Trophoblast cell (in vitro differentiated cells and primary cell): Measurements from ENCODE around the gene CHEK2.

Experiments
- DNase-seq, 2 donors: peaks; one replicate each; pipeline ENCODE4 v3.0.0-alpha.2; 2016
- H2AFZ ChIP-seq: 2 replicates; pipeline ENCODE4 v1.6.1; 2013; ENCODE audit warnings: low read length, moderate library complexity, mild to moderate bottlenecking; ENCODE audit not compliant: insufficient read depth, poor library complexity
- H2AK5ac ChIP-seq: 2 replicates; pipeline ENCODE4 v1.6.1; 2013; ENCODE audit warnings: mild to moderate bottlenecking, low read length
- H2BK120ac ChIP-seq: 2 replicates; pipeline ENCODE4 v1.6.1; 2013; ENCODE audit warnings: low read length, mild to moderate bottlenecking, moderate library complexity; ENCODE audit not compliant: insufficient read depth, poor library complexity
- H2BK12ac ChIP-seq: 2 replicates; pipeline ENCODE4 v1.6.1; 2013; ENCODE audit warnings: mild to moderate bottlenecking, low read length, moderate library complexity
- H2BK5ac ChIP-seq: 2 replicates; pipeline ENCODE4 v1.6.1; 2013; ENCODE audit warnings: low read length, low read depth, moderate library complexity, mild to moderate bottlenecking; ENCODE audit not compliant: poor library complexity
- H3K14ac ChIP-seq: 2 replicates; pipeline ENCODE4 v1.6.1; 2013; ENCODE audit warnings: mild to moderate bottlenecking, low read length
- H3K18ac ChIP-seq: 2 replicates; pipeline ENCODE4 v1.6.1; 2013; ENCODE audit warnings: mild to moderate bottlenecking, low read length
- H3K23ac ChIP-seq: 2 replicates; pipeline ENCODE4 v1.6.1; 2013; ENCODE audit warnings: low read length
- H3K27ac ChIP-seq: 2 replicates; pipeline ENCODE4 v1.5.1; 2013; ENCODE audit warnings: low read depth, mild to moderate bottlenecking, inconsistent platforms, low read length, moderate library complexity
- H3K27me3 ChIP-seq: 2 replicates; pipeline ENCODE4 v1.6.1; 2013; ENCODE audit warnings: inconsistent platforms, mild to moderate bottlenecking, low read length, moderate library complexity; ENCODE audit not compliant: insufficient read depth
- H3K36me3 ChIP-seq, 2 experiments: 1 replicate in 1 of 2; 2 replicates in 1 of 2; pipeline ENCODE4 v1.6.1; 2013; ENCODE audit warnings: low read length in 2 of 2, mild to moderate bottlenecking in 2 of 2, moderate library complexity in 1 of 2; ENCODE audit not compliant: insufficient read depth in 2 of 2, control insufficient read depth in 1 of 2
- H3K4ac ChIP-seq: 2 replicates; pipeline ENCODE4 v1.6.1; 2013; ENCODE audit warnings: low read depth, mild to moderate bottlenecking, low read length, moderate library complexity
- H3K4me1 ChIP-seq, 2 experiments: 1 replicate in 1 of 2; 2 replicates in 1 of 2; pipeline ENCODE4 v1.6.1; 2013; ENCODE audit warnings: low read length in 2 of 2, mild to moderate bottlenecking in 2 of 2, moderate library complexity in 1 of 2; ENCODE audit not compliant: insufficient read depth in 2 of 2, control insufficient read depth in 1 of 2
- H3K4me2 ChIP-seq: 2 replicates; pipeline ENCODE4 v1.6.1; 2013; ENCODE audit warnings: inconsistent platforms, mild to moderate bottlenecking, low read length, moderate library complexity
- H3K4me3 ChIP-seq: 2 replicates; pipeline ENCODE4 v1.5.1; 2013; ENCODE audit warnings: mild to moderate bottlenecking, low read depth, low read length, inconsistent platforms
- H3K79me1 ChIP-seq: one replicate; pipeline ENCODE4 v1.6.1; 2013; ENCODE audit warnings: low read length
- H3K79me2 ChIP-seq: 2 replicates; pipeline ENCODE4 v1.6.1; 2013; ENCODE audit warnings: low read length, mild to moderate bottlenecking; ENCODE audit not compliant: control insufficient read depth, insufficient read depth, poor library complexity
- H3K9ac ChIP-seq: 2 replicates; pipeline ENCODE4 v1.6.1; 2013; ENCODE audit warnings: mild to moderate bottlenecking, low read length
- H3K9me3 ChIP-seq: 2 replicates; pipeline ENCODE4 v1.6.1; 2013; ENCODE audit warnings: low read depth, mild to moderate bottlenecking, control low read depth, inconsistent platforms, low read length; ENCODE audit not compliant: insufficient read depth
- H4K12ac ChIP-seq: 2 replicates; pipeline ENCODE4 v1.6.1; 2013; ENCODE audit warnings: low read depth, mild to moderate bottlenecking, low read length, moderate library complexity
- H4K8ac ChIP-seq: 2 replicates; pipeline ENCODE4 v1.6.1; 2013; ENCODE audit warnings: low read depth, mild to moderate bottlenecking, low read length, moderate library complexity
- H4K91ac ChIP-seq: one replicate; pipeline ENCODE4 v1.6.1; 2013; ENCODE audit warnings: low read depth, mild to moderate bottlenecking, low read length, moderate library complexity
- WGBS: extraction: QIAGEN DNeasy Blood & Tissue Kit; methylation state at CpG from one replicate; pipeline ENCODE4 v1.1.7; 2013; ENCODE audit warnings: missing lambda C conversion rate; ENCODE audit not compliant: insufficient read length, insufficient coverage; ENCODE audit errors: extremely low coverage; 5-methylcytosine and 5-hydroxymethylcytosine counted together

CHEK2 gene

GRCh38 chr22:28734393-28734792, 7.2 kb downstream of the CHEK2 start:
- no peak overlapping the region for H3K4ac ChIP-seq
- H3K79me1 ChIP-seq, result no peaks in the 10 kb centered on the region
- no peak overlapping the region for H2AK5ac ChIP-seq
- no peak overlapping the region for H4K8ac ChIP-seq
- H3K4me1 ChIP-seq, result no peaks in the 10 kb centered on the region
- no CpG with 5 or more reads among the region's 6 CpGs for WGBS
- no peak overlapping the region for H4K91ac ChIP-seq
- H3K27me3 ChIP-seq, result no peaks in the 10 kb centered on the region
- no peak for DNase-seq
- H3K79me2 ChIP-seq, result no peaks in the 10 kb centered on the region
- no peak overlapping the region for H3K23ac ChIP-seq
- peaks cover 2% of the 10 kb centered on the region for H3K9me3 ChIP-seq
- H3K36me3 ChIP-seq, result peaks cover 7% of the 10 kb centered on the region in 2 experiments
- H3K9ac ChIP-seq, result no peak overlapping the region
- H3K4me3 ChIP-seq, result no peak overlapping the region
- no peak overlapping the region for H2BK120ac ChIP-seq
- H3K27ac ChIP-seq, result no peak overlapping the region
- no peak overlapping the region for H2BK5ac ChIP-seq
- no peak overlapping the region for H4K12ac ChIP-seq
- no peak overlapping the region for H2BK12ac ChIP-seq
- H3K4me2 ChIP-seq, result no peak overlapping the region
- no peak overlapping the region for H3K18ac ChIP-seq
- H3K14ac ChIP-seq, result no peak overlapping the region
- H2AFZ ChIP-seq, result no peak overlapping the region

- Histone ChIP-seq H2AK5ac (no peak overlapping the region), H3K4me3 (no peak overlapping the region), H3K18ac (no peak overlapping the region), H3K9me3 (peaks cover 2% of the 10 kb centered on the region), H4K8ac (no peak overlapping the region), H4K91ac (no peak overlapping the region), H3K14ac (no peak overlapping the region), H3K4me2 (no peak overlapping the region), H2BK5ac (no peak overlapping the region), H3K27me3 (no peaks in the 10 kb centered on the region), H2BK12ac (no peak overlapping the region), H3K4me1 (no peaks in the 10 kb centered on the region), H3K79me1 (no peaks in the 10 kb centered on the region), H3K36me3 (peaks cover 7 to 15% of the 10 kb centered on the region in 2 experiments), H3K4ac (no peak overlapping the region), H2BK120ac (no peak overlapping the region), H3K9ac (no peak overlapping the region), H3K79me2 (no peaks in the 10 kb centered on the region), H4K12ac (no peak overlapping the region), H3K27ac (no peak overlapping the region), H3K23ac (no peak overlapping the region), H2AFZ (no peak overlapping the region)
- DNase-seq, result no peak
- no CpG with 5 or more reads among the region's 3 CpGs for WGBS
These were observed 11.4 kb downstream of the CHEK2 start for GRCh38 chr22:28730179-28730578.

- H3K9ac ChIP-seq, result no peak overlapping the region
- no peak overlapping the region for H3K18ac ChIP-seq
- no CpG with 5 or more reads among the region's 10 CpGs for WGBS
- H2BK120ac ChIP-seq, result no peak overlapping the region
- no peaks in the 10 kb centered on the region for H3K9me3 ChIP-seq
- H3K4me2 ChIP-seq, result no peak overlapping the region
- no peak overlapping the region for H3K4ac ChIP-seq
- DNase-seq, result no peak
- H2AFZ ChIP-seq, result no peak overlapping the region
- no peak overlapping the region for H3K4me3 ChIP-seq
- H3K4me1 ChIP-seq, result no peaks in the 10 kb centered on the region
- no peak overlapping the region for H3K14ac ChIP-seq
- H2BK5ac ChIP-seq, result no peak overlapping the region
- no peaks in the 10 kb centered on the region for H3K79me1 ChIP-seq
- no peak overlapping the region for H4K91ac ChIP-seq
- no peak overlapping the region for H2AK5ac ChIP-seq
- peaks cover 2 to 16% of the 10 kb centered on the region in 2 experiments for H3K36me3 ChIP-seq
- H4K8ac ChIP-seq, result no peak overlapping the region
- H4K12ac ChIP-seq, result no peak overlapping the region
- H3K23ac ChIP-seq, result no peak overlapping the region
- H2BK12ac ChIP-seq, result no peak overlapping the region
- no peaks in the 10 kb centered on the region for H3K79me2 ChIP-seq
- H3K27me3 ChIP-seq, result no peaks in the 10 kb centered on the region
- no peak overlapping the region for H3K27ac ChIP-seq
These were observed 12.9 kb downstream of the CHEK2 start for GRCh38 chr22:28728621-28729313.

GRCh38 chr22:28728002-28728401, 13.6 kb downstream of the CHEK2 start:
- Histone ChIP-seq H2BK12ac (no peak overlapping the region), H3K4me3 (no peak overlapping the region), H4K12ac (no peak overlapping the region), H3K23ac (no peak overlapping the region), H3K9me3 (no peaks in the 10 kb centered on the region), H3K4me2 (no peak overlapping the region), H2AFZ (no peak overlapping the region), H3K36me3 (peaks cover 0 to 18% of the 10 kb centered on the region in 2 experiments), H3K79me1 (no peaks in the 10 kb centered on the region), H3K4me1 (no peaks in the 10 kb centered on the region), H3K18ac (no peak overlapping the region), H2BK5ac (no peak overlapping the region), H3K79me2 (no peaks in the 10 kb centered on the region), H3K9ac (no peak overlapping the region), H3K27ac (no peak overlapping the region), H4K91ac (no peak overlapping the region), H2BK120ac (no peak overlapping the region), H3K4ac (no peak overlapping the region), H3K14ac (no peak overlapping the region), H2AK5ac (no peak overlapping the region), H3K27me3 (no peaks in the 10 kb centered on the region), H4K8ac (no peak overlapping the region)
- no peak for DNase-seq
- no CpG with 5 or more reads among the region's 1 CpG for WGBS
